GM18507 (cell line): ENCODE data around the gene LTO1.
"Not testable (repeated sequence)": the region's sequence is repeated elsewhere in the genome, so short reads cannot be mapped to it uniquely, and the experiment has no call there.

ENCODE experiments used
- DNase-seq: peaks from one replicate; pipeline ENCODE4 v3.0.0; 2011; ENCODE audit warnings: low read depth; ENCODE audit not compliant: insufficient read length; ENCODE audit errors: extremely low spot score
- FAIRE-seq: peaks from 2 replicates; lab custom pipeline; 2011; peaks lifted over from hg19 to GRCh38; lab: Jason Lieb, UNC

Gene LTO1

GRCh38 chr11:69702769-69703452 lies 27.8 kb upstream of the LTO1 start:
- FAIRE-seq (no peak), DNase-seq (no peak)

GRCh38 chr11:69702239-69702691 lies 27.1 kb upstream of the LTO1 start:
- FAIRE-seq, result no peak
- DNase-seq, result no peak

GRCh38 chr11:69700278-69701140 lies 25.4 kb upstream of the LTO1 start:
- DNase-seq (no peak), FAIRE-seq (no peak)

DNA sequence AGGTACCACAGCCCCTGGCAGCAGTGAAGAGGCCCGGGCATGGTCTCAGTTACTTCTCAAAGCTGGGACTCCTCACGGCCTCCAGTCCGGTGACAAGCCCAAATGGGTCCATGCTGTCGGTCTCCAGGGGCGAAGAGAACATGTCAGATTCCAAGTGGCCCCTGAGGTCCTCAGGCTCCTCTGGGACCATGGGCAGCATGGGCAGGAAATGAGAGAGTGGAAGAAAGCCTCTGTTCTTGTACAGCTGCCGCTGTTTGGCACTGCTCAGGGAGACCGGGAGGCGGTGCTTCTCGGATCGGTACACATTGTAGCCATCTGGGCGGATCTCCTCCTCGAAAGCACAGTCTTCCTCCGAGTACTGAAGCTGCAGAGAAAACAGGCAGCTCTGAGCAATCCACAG lies 24.1 kb upstream of the LTO1 start:
- no peak for FAIRE-seq
- no peak for DNase-seq

DNA sequence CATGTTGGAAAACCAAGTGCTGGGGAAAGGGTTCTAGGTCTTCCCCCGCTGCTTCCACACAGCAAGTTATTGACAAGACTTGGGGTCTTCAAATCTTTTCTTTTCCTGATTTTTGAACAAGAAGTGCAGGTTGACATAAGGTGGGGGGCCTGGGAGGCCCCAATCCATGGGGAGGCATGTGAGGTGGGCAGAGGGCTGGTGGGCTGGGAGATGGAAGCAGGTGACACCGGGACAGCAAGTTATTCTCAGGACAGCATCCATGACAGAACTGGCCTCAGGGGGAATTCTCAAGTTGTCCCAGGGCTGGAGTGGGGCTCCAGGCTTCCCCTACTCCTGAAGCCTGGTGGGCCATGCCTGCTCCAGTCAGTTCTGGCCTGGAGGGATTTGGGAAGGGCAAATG lies 23.2 kb upstream of the LTO1 start:
- FAIRE-seq (no peak), DNase-seq (no peak)

- DNase-seq (no peak), FAIRE-seq (no peak)
Measured at GRCh38 chr11:69697861-69698260, 22.7 kb upstream of the LTO1 start.

DNA sequence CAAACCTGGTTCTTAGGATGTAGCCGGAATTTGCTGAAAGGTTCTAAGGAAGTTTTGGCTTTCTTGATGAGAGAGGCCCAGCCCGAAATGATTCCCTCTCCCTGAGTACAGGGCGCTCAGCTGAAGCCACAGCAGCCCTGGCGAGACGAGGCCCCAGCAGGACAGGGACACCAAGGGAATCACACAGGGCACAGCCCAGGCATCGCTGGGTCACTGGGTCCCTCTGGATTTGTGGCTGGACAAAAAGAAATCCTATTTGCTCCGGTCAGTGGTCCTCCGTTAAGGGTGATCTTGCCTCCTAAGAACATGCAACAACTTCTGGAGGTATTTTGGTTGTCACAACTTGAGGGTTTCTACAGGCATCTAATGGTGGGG lies 22.3 kb upstream of the LTO1 start:
- FAIRE-seq (no peak), DNase-seq (no peak)

- FAIRE-seq (no peak), DNase-seq (no peak)
Measured at GRCh38 chr11:69696749-69697468, 21.8 kb upstream of the LTO1 start.

- FAIRE-seq, DNase-seq: not testable (repeated sequence)
Measured at GRCh38 chr11:69695995-69696394, 20.8 kb upstream of the LTO1 start.

DNA sequence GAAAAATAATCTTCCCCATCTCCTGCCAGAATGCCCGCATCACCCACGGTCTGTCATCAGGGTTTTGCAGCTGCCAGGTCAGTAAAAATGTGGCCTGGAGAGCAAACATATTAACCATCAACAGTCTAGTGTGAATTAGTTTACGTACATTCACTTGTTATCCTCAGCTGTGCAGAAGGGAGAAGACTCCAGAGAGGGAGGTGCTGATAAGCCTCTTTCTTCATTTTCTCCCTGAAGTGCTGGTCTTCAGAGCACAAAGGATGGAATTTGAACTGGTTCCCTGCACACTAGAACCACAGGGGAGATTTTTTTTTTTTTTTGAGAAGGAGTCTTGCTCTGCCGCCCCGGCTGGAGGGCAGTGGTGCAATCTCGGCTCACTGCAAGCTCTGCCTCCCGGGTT lies 20.4 kb upstream of the LTO1 start:
- no peak for FAIRE-seq
- no peak for DNase-seq

GRCh38 chr11:69694781-69695180 lies 19.6 kb upstream of the LTO1 start:
- no peak for FAIRE-seq
- DNase-seq, result no peak

DNA sequence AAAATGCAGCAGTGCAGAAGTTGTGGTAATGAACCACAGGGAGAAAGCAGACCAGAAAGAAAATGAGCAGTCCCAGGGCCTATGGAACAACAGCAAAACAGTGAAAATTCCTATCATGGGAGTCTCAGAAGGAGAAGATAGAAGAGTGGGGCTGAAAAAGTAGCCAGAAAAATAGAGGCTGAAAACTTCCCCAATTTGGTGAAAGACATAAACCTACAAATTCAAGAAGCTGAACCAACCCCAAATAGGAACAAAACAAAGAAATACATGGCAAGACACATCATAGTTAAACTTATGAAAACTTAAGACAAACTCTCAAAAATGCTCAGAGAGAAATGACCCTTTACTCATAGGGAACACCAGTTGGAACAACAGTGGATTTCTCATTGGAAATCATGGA lies 17.3 kb upstream of the LTO1 start:
- DNase-seq (no peak), FAIRE-seq (no peak)

DNA sequence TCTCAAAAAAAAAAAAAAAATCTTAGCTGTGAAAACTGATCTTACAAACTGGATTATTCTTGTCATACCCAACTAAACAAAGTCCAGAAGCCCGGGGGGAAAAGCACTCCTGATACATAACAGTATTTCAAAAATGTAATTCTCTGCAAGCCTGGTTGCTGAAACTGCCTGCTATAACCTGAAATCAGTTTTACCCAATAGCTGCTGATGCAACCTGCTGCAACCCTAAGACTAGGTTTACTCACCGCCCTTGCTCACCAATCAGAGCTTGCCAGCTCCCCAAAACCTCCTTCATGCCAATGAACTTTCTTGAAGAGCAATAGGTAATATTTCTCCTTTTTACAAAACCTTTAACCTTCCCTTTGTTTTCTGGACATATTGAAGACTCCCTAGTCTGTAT lies 16.3 kb upstream of the LTO1 start:
- no peak for DNase-seq
- FAIRE-seq, result no peak

DNA sequence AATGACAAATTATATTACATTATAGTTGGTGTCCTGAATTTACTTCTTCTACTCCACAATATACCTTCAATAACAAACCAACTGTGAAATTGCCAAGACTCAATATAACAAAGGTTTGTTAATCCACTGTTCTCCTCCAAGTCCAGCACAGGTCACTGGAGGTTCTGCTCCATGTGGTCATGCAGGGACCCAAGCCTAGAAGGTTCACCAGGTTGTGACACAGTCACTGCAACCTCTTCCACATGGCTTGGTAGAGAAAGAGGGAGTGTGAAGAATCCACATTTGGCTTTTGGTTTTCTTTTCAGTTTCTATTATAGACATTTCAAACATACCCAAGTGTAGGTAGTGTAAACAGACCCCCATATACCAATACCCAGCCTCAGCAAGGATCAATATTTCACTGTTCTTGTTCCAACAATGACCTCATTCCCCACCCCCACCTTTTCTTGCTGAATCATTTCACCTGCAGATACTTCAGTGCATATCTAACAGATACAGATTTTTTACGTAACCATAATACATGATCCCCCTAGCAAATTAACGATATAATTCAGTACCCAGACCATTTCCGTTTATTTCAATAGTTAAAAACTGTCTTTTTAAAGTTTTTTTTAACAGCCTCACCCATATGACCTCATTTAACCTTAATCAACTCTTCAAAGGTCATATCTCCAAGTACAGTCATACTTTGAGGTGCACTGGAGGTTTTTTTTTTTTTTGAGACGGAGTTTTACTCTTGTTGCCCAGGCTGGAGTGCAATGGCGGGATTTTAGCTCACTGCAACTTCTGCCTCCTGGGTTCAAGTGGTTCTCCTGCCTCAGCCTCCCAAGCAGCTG lies 14.5 kb upstream of the LTO1 start:
- no peak for FAIRE-seq

GRCh38 chr11:69687969-69688771 lies 13.0 kb upstream of the LTO1 start:
- not testable (repeated sequence) for FAIRE-seq, DNase-seq

More for the DNA sequence above, 14.5 kb upstream of the LTO1 start:
- DNase-seq, result no peak

DNA sequence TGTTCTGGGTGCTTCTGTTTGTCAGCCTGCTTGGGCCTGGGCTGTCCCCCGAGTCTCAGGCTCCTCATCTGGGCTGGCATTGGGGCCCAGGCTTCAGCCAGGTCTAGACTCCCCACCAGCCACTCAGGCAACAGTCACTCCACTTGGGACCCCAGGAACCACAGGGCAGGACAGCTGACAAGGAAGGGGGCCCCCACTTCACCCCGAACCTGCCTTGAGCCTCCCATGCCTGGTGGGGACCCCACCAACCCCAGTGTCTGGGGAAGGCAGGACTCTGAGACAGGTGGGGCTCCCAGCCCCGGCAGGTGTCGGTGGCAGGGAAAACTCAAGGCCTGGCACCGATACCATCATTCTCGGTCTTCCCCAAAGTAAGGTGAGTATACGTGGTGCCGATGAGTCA lies 11.7 kb upstream of the LTO1 start:
- DNase-seq (no peak), FAIRE-seq (no peak)

GRCh38 chr11:69686452-69686851 lies 11.3 kb upstream of the LTO1 start:
- DNase-seq (no peak), FAIRE-seq (no peak)

DNA sequence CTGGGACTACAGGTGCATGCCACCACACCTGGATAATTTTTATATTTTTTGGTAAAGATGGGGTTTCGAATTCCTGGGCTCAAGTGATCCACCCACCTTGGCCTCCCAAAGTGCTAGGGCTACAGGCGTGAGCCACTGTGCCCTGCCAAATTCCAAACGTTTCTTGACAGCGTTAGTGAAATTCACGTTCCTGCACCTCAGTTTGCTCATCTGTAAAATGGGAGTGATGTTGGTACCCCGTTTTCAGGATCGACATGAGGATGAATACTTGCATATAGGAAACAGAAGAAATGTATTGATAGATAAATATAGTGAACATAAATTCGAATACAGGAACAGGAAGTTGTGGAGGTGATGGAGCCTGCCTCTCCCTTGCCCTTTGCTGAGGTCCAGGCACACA lies 10.2 kb upstream of the LTO1 start:
- FAIRE-seq (no peak), DNase-seq (no peak)

DNA sequence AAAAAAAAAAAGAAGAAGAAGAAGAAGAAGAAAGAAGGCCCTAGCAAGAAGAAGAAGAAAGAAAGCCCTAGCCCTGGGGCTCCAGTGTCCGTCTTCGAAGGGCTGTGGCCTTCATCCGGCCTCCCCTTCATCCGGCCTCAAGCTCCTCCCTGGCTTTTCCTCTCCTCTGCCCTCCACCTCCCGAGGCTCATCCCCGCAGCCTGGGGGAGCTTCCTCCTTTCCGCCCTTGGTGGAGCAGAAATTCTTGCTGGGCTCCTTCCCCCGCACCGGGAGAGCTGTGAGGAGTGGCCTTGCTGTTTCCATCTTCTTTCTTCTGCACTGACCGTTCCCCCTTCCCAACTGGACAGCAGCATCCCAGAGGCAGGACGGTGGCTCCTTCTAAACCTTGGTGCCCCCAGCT lies 9.5 kb upstream of the LTO1 start:
- FAIRE-seq (no peak), DNase-seq (no peak)
